ENCODE measurements around the gene CCPG1. TPM values are rescaled to one million over a fixed set of nuclear protein-coding genes. Genes with fewer than 3 reads are reported as not detected.
A peak's percentile ranks its signal among the peaks of the same experiment; 100 is the strongest.

The CCPG1 gene
- total RNA-seq, 1 donor from 2014 or later: 23.8 TPM

DNA sequence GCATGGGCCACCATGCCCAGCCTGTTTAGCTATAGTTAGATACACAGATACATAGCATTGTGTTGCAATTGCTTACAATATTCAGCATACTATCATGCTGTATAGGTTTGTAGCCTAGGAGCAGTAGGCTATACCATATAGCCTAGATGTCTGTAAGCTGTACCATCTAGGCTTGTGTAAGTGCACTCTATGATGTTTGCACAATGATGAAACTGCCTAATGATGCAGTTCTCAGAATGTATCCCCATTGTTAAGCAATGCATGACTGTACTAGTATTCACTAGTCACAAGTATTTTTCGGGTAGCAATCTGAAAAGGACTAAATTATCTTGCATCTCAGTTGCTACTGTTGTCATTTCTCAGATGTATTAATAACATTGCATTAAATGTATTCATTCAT lies 73.2 kb downstream of the CCPG1 start:
- H3K4me3 ChIP-seq (ENCODE audit: low read depth, low read length): no peak overlapping the region
- no peak for DNase-seq (ENCODE audit: low read depth)
- TF ChIP-seq, protein P1, sequence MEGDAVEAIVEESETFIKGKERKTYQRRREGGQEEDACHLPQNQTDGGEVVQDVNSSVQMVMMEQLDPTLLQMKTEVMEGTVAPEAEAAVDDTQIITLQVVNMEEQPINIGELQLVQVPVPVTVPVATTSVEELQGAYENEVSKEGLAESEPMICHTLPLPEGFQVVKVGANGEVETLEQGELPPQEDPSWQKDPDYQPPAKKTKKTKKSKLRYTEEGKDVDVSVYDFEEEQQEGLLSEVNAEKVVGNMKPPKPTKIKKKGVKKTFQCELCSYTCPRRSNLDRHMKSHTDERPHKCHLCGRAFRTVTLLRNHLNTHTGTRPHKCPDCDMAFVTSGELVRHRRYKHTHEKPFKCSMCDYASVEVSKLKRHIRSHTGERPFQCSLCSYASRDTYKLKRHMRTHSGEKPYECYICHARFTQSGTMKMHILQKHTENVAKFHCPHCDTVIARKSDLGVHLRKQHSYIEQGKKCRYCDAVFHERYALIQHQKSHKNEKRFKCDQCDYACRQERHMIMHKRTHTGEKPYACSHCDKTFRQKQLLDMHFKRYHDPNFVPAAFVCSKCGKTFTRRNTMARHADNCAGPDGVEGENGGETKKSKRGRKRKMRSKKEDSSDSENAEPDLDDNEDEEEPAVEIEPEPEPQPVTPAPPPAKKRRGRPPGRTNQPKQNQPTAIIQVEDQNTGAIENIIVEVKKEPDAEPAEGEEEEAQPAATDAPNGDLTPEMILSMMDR (conservative IDR thresholded peaks at IDR 0.05; ENCODE audit: low read depth, low read length): no peak

DNA sequence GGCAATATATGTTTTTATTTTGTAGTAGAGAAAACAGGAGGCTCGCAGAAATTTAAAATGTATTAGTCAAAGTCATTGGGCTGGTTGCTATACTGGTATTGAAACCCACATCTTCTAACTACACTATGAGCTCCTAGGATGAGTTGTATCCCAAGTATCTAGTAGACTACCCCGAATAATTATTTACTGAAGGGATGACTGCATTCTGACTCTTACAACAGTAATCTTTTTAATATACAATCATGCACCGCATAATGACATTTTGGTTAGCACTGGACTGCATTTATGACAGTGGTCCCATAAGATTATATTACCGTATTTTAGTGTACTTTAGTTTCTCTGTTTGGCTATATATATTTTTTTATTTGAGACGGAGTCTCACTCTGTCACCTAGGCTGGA lies 73.8 kb downstream of the CCPG1 start:
- H3K4me3 ChIP-seq (ENCODE audit: low read depth, low read length): no peak overlapping the region

DNA sequence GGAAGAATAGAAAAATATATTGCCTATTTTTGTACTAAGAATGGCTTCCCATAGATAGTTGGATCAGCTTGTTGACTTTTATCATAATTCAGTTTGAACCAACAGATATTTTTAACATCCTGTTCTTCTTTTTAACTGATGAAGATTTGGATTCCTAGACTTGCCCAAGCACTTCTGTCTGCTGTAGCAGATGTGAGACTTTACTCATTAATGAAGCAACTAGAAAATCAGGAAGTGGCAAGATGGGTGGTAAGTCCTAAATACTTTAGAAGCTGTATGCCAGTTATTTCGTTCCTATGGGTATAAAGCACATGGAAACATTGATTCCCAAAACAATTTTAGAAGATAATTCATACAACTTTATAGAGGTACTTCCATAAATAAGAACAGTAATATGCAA lies 80.8 kb downstream of the CCPG1 start:
- no peak overlapping the region for H3K4me3 ChIP-seq (ENCODE audit: low read depth, low read length)
- no peak for DNase-seq (ENCODE audit: low read depth)
- TF ChIP-seq, protein P1 (conservative IDR thresholded peaks at IDR 0.05; ENCODE audit: low read depth, low read length): no peak

More for the DNA sequence above, 73.8 kb downstream of the CCPG1 start:
- TF ChIP-seq, protein P1 (conservative IDR thresholded peaks at IDR 0.05; ENCODE audit: low read depth, low read length): no peak
- no peak for DNase-seq (ENCODE audit: low read depth)

DNA sequence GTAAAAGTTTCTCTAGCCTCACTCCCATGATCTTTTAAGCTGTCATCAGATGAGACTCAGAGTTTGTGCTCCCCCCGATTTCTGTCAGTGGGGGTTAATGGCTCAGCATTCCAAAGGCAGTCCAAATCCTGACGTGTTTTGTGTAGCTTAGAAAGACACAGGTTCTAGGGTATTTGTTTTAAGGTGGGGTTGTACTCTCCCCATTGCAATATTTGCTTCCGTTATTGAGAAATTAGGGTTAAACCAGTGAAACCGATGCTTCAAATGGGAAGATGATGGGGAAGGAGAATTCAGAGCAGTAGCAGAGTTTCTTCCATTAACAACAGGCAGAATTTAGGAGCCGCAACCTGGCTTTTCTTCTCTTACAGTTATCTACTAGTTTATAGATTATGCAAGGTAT lies 85.7 kb downstream of the CCPG1 start:
- no peak for DNase-seq (ENCODE audit: low read depth)
- H3K4me3 ChIP-seq (ENCODE audit: low read depth, low read length): no peak overlapping the region

DNA sequence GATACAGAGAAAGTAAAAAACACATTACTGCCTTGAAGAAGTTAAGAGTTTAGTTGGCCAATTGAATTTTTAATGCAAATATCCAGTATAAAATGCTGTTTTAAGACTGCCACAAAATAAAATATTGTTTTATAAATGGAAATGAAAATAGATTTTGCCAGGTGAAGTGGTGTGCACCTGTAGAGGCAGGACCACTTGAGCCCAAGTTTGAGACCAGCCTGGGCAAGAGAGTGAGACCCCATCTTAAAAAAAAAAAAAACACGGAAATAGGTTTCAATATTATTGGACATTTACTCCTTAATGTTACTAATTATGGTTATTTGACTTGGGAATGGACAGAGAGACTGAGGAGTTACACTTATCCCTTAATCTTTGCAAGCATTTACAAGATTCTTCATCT lies 87.2 kb downstream of the CCPG1 start:
- DNase-seq (ENCODE audit: low read depth): no peak
- H3K4me3 ChIP-seq (ENCODE audit: low read depth, low read length): no peak overlapping the region
- TF ChIP-seq, protein P1 (conservative IDR thresholded peaks at IDR 0.05; ENCODE audit: low read depth, low read length): no peak

More for the DNA sequence above, 85.7 kb downstream of the CCPG1 start:
- TF ChIP-seq, protein P1 (conservative IDR thresholded peaks at IDR 0.05; ENCODE audit: low read depth, low read length): no peak

DNA sequence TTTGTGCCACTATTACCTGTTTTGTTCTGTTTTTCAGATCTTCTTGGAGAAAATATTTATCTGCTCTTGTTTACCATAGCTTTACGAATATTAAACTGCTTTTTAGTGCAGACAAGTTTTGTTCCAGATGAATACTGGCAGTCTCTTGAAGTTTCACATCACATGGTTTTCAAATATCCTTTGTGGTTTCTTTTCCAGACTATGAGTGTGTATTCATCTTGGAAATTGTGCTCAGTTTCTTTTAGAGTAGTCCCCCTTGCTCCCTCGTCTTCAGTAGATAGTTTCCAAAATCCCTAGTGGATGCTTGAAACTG lies 88.0 kb downstream of the CCPG1 start:
- peak overlapping the region; percentile 90 for H3K4me3 ChIP-seq (ENCODE audit: low read depth, low read length)
- TF ChIP-seq, protein P1 (conservative IDR thresholded peaks at IDR 0.05; ENCODE audit: low read depth, low read length): no peak
- no peak for DNase-seq (ENCODE audit: low read depth)

DNA sequence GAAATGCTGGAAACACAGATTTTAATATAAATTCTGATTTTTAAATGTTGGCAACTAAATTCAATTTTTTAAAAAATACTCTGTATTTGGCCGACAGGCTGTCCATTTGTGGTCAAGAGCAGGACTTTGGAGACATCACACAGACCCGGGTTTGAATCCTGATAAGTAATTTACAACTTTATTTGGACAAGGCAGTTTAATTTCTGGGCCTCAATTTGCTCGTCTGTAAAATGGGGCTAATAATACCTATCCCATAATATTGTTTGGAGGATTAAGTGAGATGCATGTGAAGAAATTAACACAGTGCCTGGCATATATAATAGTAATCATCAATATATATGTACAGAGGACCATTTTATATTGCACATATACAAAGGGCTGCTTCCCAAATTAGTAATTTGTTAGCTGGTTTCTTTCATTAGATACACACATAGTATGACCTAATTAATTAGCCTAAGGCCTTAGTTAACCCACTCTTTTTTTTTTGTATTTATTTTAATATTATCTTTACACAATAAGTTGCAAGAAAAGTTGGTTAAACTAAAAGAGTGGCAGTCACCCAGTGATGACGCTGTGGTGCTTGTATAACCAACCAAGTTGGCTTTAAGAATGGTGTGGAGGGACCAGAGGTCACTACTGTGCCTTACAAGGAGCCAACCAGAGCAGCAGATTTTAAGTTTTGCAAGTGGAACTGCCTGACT lies 88.5 kb downstream of the CCPG1 start:
- TF ChIP-seq, protein P1 (conservative IDR thresholded peaks at IDR 0.05; ENCODE audit: low read depth, low read length): no peak
- peak overlapping the region; percentile 90 for H3K4me3 ChIP-seq (ENCODE audit: low read depth, low read length)
- no peak for DNase-seq (ENCODE audit: low read depth)
